Measurements from ENCODE around the gene TANC1. TPM values are rescaled to one million over a fixed set of nuclear protein-coding genes. Genes with fewer than 3 reads are reported as not detected.

The TANC1 gene
- total and polyA plus RNA-seq, 2 experiments from 2014 or later, result 2.8 to 9.5 TPM

GRCh38 chr2:159153951-159154350, 185.5 kb downstream of the TANC1 start:
- no peak overlapping the region for H2AFZ ChIP-seq
- Mint-ChIP-seq H3K4me3 (no peak overlapping the region), H3K36me3 (ENCODE audit: low read depth) (no peaks in the 10 kb centered on the region), H3K27ac (no peak overlapping the region), H3K9me3 (no peaks in the 10 kb centered on the region), H3K4me1 (peaks cover 12% of the 10 kb centered on the region), H3K27me3 (ENCODE audit: insufficient read depth, low read depth, poor library complexity) (no peaks in the 10 kb centered on the region)
- no peaks in the 10 kb centered on the region for H4K20me1 ChIP-seq (replicated peaks; ENCODE audit: insufficient read depth)
- H3K4me2 ChIP-seq, result no peak overlapping the region
- TF ChIP-seq POLR2AphosphoS5 (IDR thresholded peaks at IDR 0.05; ENCODE audit: low read depth), result no peak
- no peak for TF ChIP-seq STAT1 (IDR thresholded peaks at IDR 0.05; ENCODE audit: unreplicated experiment)
- TF ChIP-seq EZH2 (IDR thresholded peaks at IDR 0.05; ENCODE audit: low read depth, unreplicated experiment), result no peak
- TF ChIP-seq ETS1 (IDR thresholded peaks at IDR 0.05), result no peak
- no peak for TF ChIP-seq CTCF (conservative IDR thresholded peaks at IDR 0.05; ENCODE audit: low read depth in 2 of 2)
- no peak for TF ChIP-seq NANOG (IDR thresholded peaks at IDR 0.05; ENCODE audit: borderline replicate concordance)
- no peak for TF ChIP-seq CREB1 (CRISPR knock-in tag; IDR thresholded peaks at IDR 0.05; ENCODE audit: low read depth)
- no peak for TF ChIP-seq REST (IDR thresholded peaks at IDR 0.05; ENCODE audit: unreplicated experiment)
- TF ChIP-seq EZH2phosphoT487 (IDR thresholded peaks at IDR 0.05; ENCODE audit: unreplicated experiment), result no peak
- TF ChIP-seq ZNF114 (CRISPR knock-in tag; IDR thresholded peaks at IDR 0.05), result no peak
- no peak for TF ChIP-seq JUNB (IDR thresholded peaks at IDR 0.05; ENCODE audit: unreplicated experiment)
- TF ChIP-seq ZNF331 (CRISPR knock-in tag; IDR thresholded peaks at IDR 0.05; ENCODE audit: low read depth), result no peak
- TF ChIP-seq ZNF462 (CRISPR knock-in tag; IDR thresholded peaks at IDR 0.05), result no peak
- H3K4me1 ChIP-seq (ENCODE audit: insufficient read depth), result 0 out of 2 replicates have a peak, but pooled peaks cover 3% of the 10 kb centered on the region
- ATAC-seq, result no peak
- no peaks in the 10 kb centered on the region for H3K36me3 ChIP-seq (ENCODE audit: insufficient read depth)
- no peak for DNase-seq (ENCODE audit: low spot score)
- H3K27ac ChIP-seq (ENCODE audit: low read depth), result no peak overlapping the region
- H3K9me2 ChIP-seq (ENCODE audit: insufficient read depth), result no peaks in the 10 kb centered on the region
- no peaks in the 10 kb centered on the region for H3F3A ChIP-seq (replicated peaks; ENCODE audit: low read depth)
- no peaks in the 10 kb centered on the region for H3K27me3 ChIP-seq (ENCODE audit: insufficient read depth)
- H3K79me2 ChIP-seq (replicated peaks; ENCODE audit: insufficient read depth), result no peaks in the 10 kb centered on the region
- H3K4me3 ChIP-seq, result no peak overlapping the region
